ES-I3 (cell line): ENCODE results near the gene KDM2B.

Experiments used
- H3K36me3 ChIP-seq: 2 replicates; pipeline ENCODE4 v1.6.1; 2013; ENCODE audit warnings: mild to moderate bottlenecking, low read length, control low read depth, moderate library complexity; ENCODE audit not compliant: insufficient read depth
- H3K4me1 ChIP-seq: 2 replicates; pipeline ENCODE4 v1.6.1; 2013; ENCODE audit warnings: mild to moderate bottlenecking, control low read depth, low read length; ENCODE audit not compliant: insufficient read depth
- H3K9ac ChIP-seq: 2 replicates; pipeline ENCODE4 v1.6.1; 2013; ENCODE audit warnings: low read depth, mild to moderate bottlenecking, low read length, moderate library complexity
- H3K9me3 ChIP-seq: 2 replicates; pipeline ENCODE4 v1.6.1; 2013; ENCODE audit warnings: mild to moderate bottlenecking, low read length, moderate library complexity; ENCODE audit not compliant: control insufficient read depth, insufficient read depth

KDM2B gene

GRCh38 chr12:121578230-121579189, 2.3 kb downstream of the KDM2B start:
- Histone ChIP-seq H3K36me3 (peaks cover 13% of the 10 kb centered on the region), H3K9ac (peak overlapping the region; percentile 97), H3K9me3 (no peaks in the 10 kb centered on the region), H3K4me1 (peaks cover 26% of the 10 kb centered on the region)

GRCh38 chr12:121577443-121578180, 3.2 kb downstream of the KDM2B start:
- Histone ChIP-seq H3K9ac (peak overlapping the region; percentile 97), H3K4me1 (peaks cover 20% of the 10 kb centered on the region), H3K9me3 (no peaks in the 10 kb centered on the region), H3K36me3 (peaks cover 13% of the 10 kb centered on the region)

GRCh38 chr12:121576851-121577391, 3.9 kb downstream of the KDM2B start:
- Histone ChIP-seq H3K36me3 (peaks cover 18% of the 10 kb centered on the region), H3K4me1 (peaks cover 20% of the 10 kb centered on the region), H3K9me3 (no peaks in the 10 kb centered on the region), H3K9ac (peak overlapping the region; percentile 97)

DNA sequence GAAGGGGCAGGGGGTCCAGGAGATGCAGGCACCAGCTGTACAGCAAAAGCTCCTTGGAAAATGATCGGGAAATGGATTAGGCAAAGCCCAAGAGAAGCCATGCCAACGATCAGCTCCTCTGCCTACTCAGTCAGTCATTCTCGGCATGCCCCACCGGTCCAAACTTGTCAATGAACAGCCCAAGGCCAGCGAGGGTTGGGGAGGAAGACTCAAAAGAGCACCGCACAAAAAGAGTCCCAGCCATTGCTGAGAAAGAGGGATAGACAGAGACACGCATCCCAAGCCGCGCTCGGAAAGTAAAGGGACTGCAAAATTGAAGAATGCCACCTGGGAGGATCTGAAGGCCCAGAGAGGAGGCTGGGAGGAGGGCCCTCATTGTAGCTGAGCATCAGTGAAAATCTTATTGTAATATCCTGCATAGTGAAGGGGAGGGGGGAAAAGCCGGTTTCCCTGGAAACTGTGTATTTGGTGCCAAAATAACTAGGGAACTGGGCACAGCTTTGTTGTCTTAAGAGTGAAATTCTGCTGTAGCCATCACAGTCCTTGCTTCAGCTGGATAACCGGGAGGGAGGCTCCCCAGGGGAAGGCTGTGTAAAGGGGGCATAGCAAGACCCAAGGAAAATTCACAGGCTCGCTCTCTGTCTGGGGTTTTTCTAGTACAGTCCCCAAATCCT, 4.7 kb downstream of the KDM2B start:
- no peaks in the 10 kb centered on the region for H3K9me3 ChIP-seq
- peak overlapping the region; percentile 97 for H3K9ac ChIP-seq
- H3K36me3 ChIP-seq, result peaks cover 20% of the 10 kb centered on the region
- peaks cover 20% of the 10 kb centered on the region for H3K4me1 ChIP-seq

GRCh38 chr12:121575051-121575450, 5.8 kb downstream of the KDM2B start:
- peaks cover 20% of the 10 kb centered on the region for H3K4me1 ChIP-seq
- no peak overlapping the region for H3K9ac ChIP-seq
- peaks cover 28% of the 10 kb centered on the region for H3K36me3 ChIP-seq
- no peaks in the 10 kb centered on the region for H3K9me3 ChIP-seq

GRCh38 chr12:121574025-121574424, 6.8 kb downstream of the KDM2B start:
- Histone ChIP-seq H3K36me3 (peaks cover 29% of the 10 kb centered on the region), H3K9ac (no peak overlapping the region), H3K4me1 (peaks cover 20% of the 10 kb centered on the region), H3K9me3 (no peaks in the 10 kb centered on the region)

DNA sequence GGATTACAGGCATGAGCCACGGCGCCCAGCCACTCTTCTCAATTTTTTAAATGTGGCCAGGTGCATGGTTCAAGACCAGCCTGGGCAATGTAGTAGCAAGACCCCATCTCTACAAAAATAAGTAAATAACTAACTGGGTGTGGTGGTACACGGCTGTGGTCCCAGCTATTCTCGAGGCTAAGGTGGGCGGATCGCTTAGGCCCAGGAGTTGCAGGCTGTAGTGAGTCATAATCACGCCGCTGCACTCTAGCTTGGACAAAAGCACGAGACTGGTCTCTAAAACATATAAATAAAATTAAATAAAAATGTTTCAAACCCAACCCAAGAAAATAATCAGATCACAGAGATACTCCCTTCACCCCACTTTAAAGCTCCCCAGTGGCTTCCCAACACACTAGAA, 8.9 kb downstream of the KDM2B start:
- Histone ChIP-seq H3K36me3 (peaks cover 29% of the 10 kb centered on the region), H3K9ac (no peak overlapping the region), H3K4me1 (peaks cover 20% of the 10 kb centered on the region), H3K9me3 (no peaks in the 10 kb centered on the region)

- Histone ChIP-seq H3K4me1 (peaks cover 10% of the 10 kb centered on the region), H3K36me3 (peaks cover 27% of the 10 kb centered on the region), H3K9me3 (no peaks in the 10 kb centered on the region), H3K9ac (no peak overlapping the region)
Observed at GRCh38 chr12:121570467-121571283, 10.1 kb downstream of the KDM2B start.

DNA sequence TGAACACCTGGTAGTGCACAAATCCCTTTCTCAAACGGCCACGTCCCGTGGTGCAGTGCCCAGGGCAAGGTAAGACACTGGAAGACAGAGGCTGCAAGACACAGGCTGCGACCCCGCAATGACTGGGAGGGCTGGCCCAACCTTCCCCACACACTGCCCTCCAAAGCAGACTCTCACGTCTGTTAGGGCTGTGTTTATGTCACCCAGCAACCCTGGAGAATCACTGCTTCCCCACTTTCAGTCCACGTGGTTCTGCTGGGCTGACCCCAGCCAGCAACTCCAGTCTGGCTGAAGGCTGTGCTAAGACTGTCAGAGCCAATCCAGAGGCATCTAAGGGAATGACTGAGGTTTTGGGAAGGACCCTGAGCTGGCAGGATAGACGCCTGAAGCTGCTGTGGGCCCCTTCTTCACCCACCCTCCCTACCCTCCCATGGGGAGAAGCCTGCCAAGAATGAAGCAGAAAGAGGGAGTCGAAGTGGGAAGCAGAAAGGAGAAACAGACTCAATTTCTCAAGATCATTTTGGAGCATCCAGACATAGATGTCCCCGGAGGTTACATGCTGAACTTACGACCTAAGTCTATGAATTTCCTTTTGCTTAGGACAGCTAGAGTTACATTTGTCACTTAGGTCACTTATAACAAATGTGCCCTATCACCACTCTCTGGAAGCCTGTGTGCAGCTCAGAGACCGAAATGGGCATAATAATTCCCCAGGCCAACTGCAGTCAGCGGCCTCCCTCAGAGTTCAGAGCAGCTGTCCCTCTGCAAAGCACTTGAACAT, 11.7 kb downstream of the KDM2B start:
- H3K36me3 ChIP-seq, result peaks cover 15% of the 10 kb centered on the region; the same call in 1 of the 2 replicates
- no peak overlapping the region for H3K9ac ChIP-seq
- H3K4me1 ChIP-seq, result no peaks in the 10 kb centered on the region
- no peaks in the 10 kb centered on the region for H3K9me3 ChIP-seq

GRCh38 chr12:121568518-121568917, 12.3 kb downstream of the KDM2B start:
- H3K36me3 ChIP-seq, result peaks cover 15% of the 10 kb centered on the region; the same call in 1 of the 2 replicates
- no peaks in the 10 kb centered on the region for H3K9me3 ChIP-seq
- H3K4me1 ChIP-seq, result no peaks in the 10 kb centered on the region
- no peak overlapping the region for H3K9ac ChIP-seq

- H3K9ac ChIP-seq, result no peak overlapping the region
- H3K9me3 ChIP-seq, result no peaks in the 10 kb centered on the region
Observed at GRCh38 chr12:121565076-121565475, 15.7 kb downstream of the KDM2B start.

DNA sequence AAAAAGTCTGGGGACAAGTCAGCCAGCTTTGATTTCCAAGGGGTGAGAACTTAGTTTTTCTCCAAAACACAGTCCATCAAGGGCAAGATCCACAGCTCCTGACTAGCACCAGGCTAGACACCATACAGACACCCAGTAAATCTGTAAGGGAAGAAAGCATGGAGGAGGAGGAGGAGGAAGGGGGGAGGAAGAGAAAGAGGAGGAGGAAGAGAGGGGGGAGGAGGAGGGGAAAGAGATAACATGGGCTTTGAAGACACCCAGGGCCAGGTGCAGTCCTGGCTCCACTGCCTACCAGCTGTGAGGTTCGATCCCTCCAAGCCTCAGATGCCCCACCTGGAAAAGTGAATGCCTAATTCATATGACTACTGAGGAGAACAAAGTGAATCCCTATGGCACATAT, 18.3 kb downstream of the KDM2B start:
- Histone ChIP-seq H3K9me3 (no peaks in the 10 kb centered on the region), H3K9ac (no peak overlapping the region), H3K36me3 (peaks cover 10% of the 10 kb centered on the region), H3K4me1 (peaks cover 5% of the 10 kb centered on the region; the same call in 1 of the 2 replicates)

More at GRCh38 chr12:121565076-121565475, 15.7 kb downstream of the KDM2B start:
- H3K36me3 ChIP-seq, result peaks cover 11% of the 10 kb centered on the region
- peaks cover 5% of the 10 kb centered on the region; the same call in 1 of the 2 replicates for H3K4me1 ChIP-seq

GRCh38 chr12:121561009-121561395, 19.8 kb downstream of the KDM2B start:
- H3K4me1 ChIP-seq, result peaks cover 5% of the 10 kb centered on the region; the same call in 1 of the 2 replicates
- peaks cover 10% of the 10 kb centered on the region for H3K36me3 ChIP-seq
- H3K9ac ChIP-seq, result no peak overlapping the region
- H3K9me3 ChIP-seq, result no peaks in the 10 kb centered on the region
